Lower leg skin (tissue), 3 donors: ENCODE results near the gene MRPL33.

ENCODE experiments used
- CTCF ChIP-seq, 3 donors: fragments of 450-650 bp; IDR thresholded peaks; one replicate each; pipeline ENCODE4 v1.5.1; 2016; ENCODE audit warnings: antibody characterized with exemption in 3 of 3, mild to moderate bottlenecking in 3 of 3, moderate library complexity in 2 of 3
- POLR2A ChIP-seq, 2 donors: fragments of 450-650 bp; IDR thresholded peaks; one replicate each; pipeline ENCODE4 v1.6.1; 2016 to 2017; ENCODE audit warnings: antibody characterized with exemption in 2 of 2, mild to moderate bottlenecking in 1 of 2, moderate library complexity in 1 of 2

- TF ChIP-seq CTCF (IDR thresholded peaks at IDR 0.05) = no peak
- TF ChIP-seq POLR2A (IDR thresholded peaks at IDR 0.05) = no peak
Observed at GRCh38 chr2:27747827-27748352, 23.6 kb upstream of the MRPL33 start.
